Activated CD4-positive, alpha-beta T cell treated with anti-CD3 and anti-CD28 coated beads, Interleukin-2, amount 10 ng/mL, durations not matched to agents 24 days and 14 days (primary cell): Measurements from ENCODE around the gene CELF5. TPM values are rescaled to one million over a fixed set of nuclear protein-coding genes. Genes with fewer than 3 reads are reported as not detected.

Experiments
- DNase-seq: peaks from one replicate; pipeline ENCODE4 v3.0.0; 2022
- H3K27ac Mint-ChIP-seq: one replicate; pipeline ENCODE4 v1.8.0; 2022; ENCODE audit warnings: mild to moderate bottlenecking, mixed read lengths
- H3K27me3 Mint-ChIP-seq: one replicate; pipeline ENCODE4 v1.8.0; 2022; ENCODE audit warnings: mixed read lengths
- H3K36me3 Mint-ChIP-seq: one replicate; pipeline ENCODE4 v1.8.0; 2022; ENCODE audit warnings: low read depth, mild to moderate bottlenecking, mixed read lengths
- H3K4me1 Mint-ChIP-seq: one replicate; pipeline ENCODE4 v1.8.0; 2021; ENCODE audit warnings: mixed read lengths
- H3K4me3 Mint-ChIP-seq: one replicate; pipeline ENCODE4 v1.8.0; 2022; ENCODE audit warnings: mild to moderate bottlenecking, moderate library complexity, mixed read lengths
- H3K9me3 Mint-ChIP-seq: one replicate; pipeline ENCODE4 v1.8.0; 2021; ENCODE audit warnings: mixed read lengths
- intact Hi-C: fragments of 100-400 bp; cut with micrococcal nuclease; formaldehyde crosslinking; loops from one replicate; pipeline ENCODE4 v1.15.1; 2023
- total RNA-seq: library from RNA; stranded (reverse); gene quantifications from 2 replicates; pipeline ENCODE4 v1.2.3, GENCODE V29; 2022

CELF5 gene
- 0.12 and 0.19 TPM in 2 replicates for total RNA-seq

GRCh38 chr19:3224346-3225168 lies at the start of gene CELF5:
Gene CELF5 (plus strand): TSS chr19:3224661. CDS start chr19:3224740, 79 bp downstream.
- Mint-ChIP-seq H3K4me1 (no peaks in the 10 kb centered on the region), H3K4me3 (peak within 1 kb of the TSS; percentile 19), H3K9me3 (no peaks in the 10 kb centered on the region), H3K27me3 (peaks cover 31% of the 10 kb centered on the region), H3K36me3 (no peaks in the 10 kb centered on the region), H3K27ac (no peak within 1 kb of the TSS)
- intact Hi-C loops: no loop called here
- DNase-seq: peak; percentile 85

GRCh38 chr19:3175781-3176714 lies 48.4 kb upstream of the CELF5 start:
- peak overlapping the region; percentile 92 for H3K27ac Mint-ChIP-seq
- peak; percentile 69 for DNase-seq
- peak overlapping the region; percentile 90 for H3K4me3 Mint-ChIP-seq
- H3K36me3 Mint-ChIP-seq: peaks cover 30% of the 10 kb centered on the region
- H3K9me3 Mint-ChIP-seq: no peaks in the 10 kb centered on the region
- peaks cover 29% of the 10 kb centered on the region for H3K4me1 Mint-ChIP-seq
- intact Hi-C loops: no loop called here
- no peaks in the 10 kb centered on the region for H3K27me3 Mint-ChIP-seq

- Mint-ChIP-seq H3K9me3 (no peaks in the 10 kb centered on the region), H3K27ac (peak overlapping the region; percentile 92), H3K36me3 (peaks cover 31% of the 10 kb centered on the region), H3K4me1 (peaks cover 24% of the 10 kb centered on the region), H3K27me3 (no peaks in the 10 kb centered on the region), H3K4me3 (peak overlapping the region; percentile 90)
- intact Hi-C loops: no loop called here
- DNase-seq: peak; percentile 89
These were observed 47.6 kb upstream of the CELF5 start for GRCh38 chr19:3176715-3177501.

- Mint-ChIP-seq H3K36me3 (peaks cover 36% of the 10 kb centered on the region), H3K27ac (peak within 1 kb of the TSS; percentile 97), H3K27me3 (no peaks in the 10 kb centered on the region), H3K4me1 (peaks cover 26% of the 10 kb centered on the region), H3K9me3 (no peaks in the 10 kb centered on the region), H3K4me3 (peak within 1 kb of the TSS; percentile 100)
- intact Hi-C loops: loop anchor here (2.0 kb wide), 2 partner anchors 24 to 142 kb away; no protein-coding TSS in a partner anchor
- peak; percentile 91 for DNase-seq
These were observed 46.0 kb upstream of the CELF5 start, which contains the start of gene S1PR4 for GRCh38 chr19:3178377-3178972. Gene S1PR4 (plus strand): TSS chr19:3178769. CDS start chr19:3178793, 24 bp downstream.

- H3K36me3 Mint-ChIP-seq: peaks cover 41% of the 10 kb centered on the region
- H3K27ac Mint-ChIP-seq: peak overlapping the region; percentile 97
- no peaks in the 10 kb centered on the region for H3K9me3 Mint-ChIP-seq
- H3K4me1 Mint-ChIP-seq: peaks cover 32% of the 10 kb centered on the region
- no peak for DNase-seq
- H3K4me3 Mint-ChIP-seq: peak overlapping the region; percentile 100
- H3K27me3 Mint-ChIP-seq: no peaks in the 10 kb centered on the region
- intact Hi-C loops: loop anchor here (2.0 kb wide), 2 partner anchors 24 to 142 kb away; no protein-coding TSS in a partner anchor
These were observed 45.3 kb upstream of the CELF5 start for GRCh38 chr19:3178973-3179738.

GRCh38 chr19:3179739-3180293 lies 44.6 kb upstream of the CELF5 start:
- Mint-ChIP-seq H3K4me1 (peaks cover 39% of the 10 kb centered on the region), H3K36me3 (peaks cover 46% of the 10 kb centered on the region), H3K9me3 (no peaks in the 10 kb centered on the region), H3K4me3 (peak overlapping the region; percentile 100), H3K27me3 (no peaks in the 10 kb centered on the region), H3K27ac (peak overlapping the region; percentile 97)
- intact Hi-C loops: loop anchor here (1.0 to 10.0 kb wide), 5 partner anchors 25 to 255 kb away; no protein-coding TSS in a partner anchor
- peak; percentile 79 for DNase-seq

GRCh38 chr19:3183721-3184641 lies 40.5 kb upstream of the CELF5 start:
- Mint-ChIP-seq H3K27ac (peak overlapping the region; percentile 72), H3K4me3 (peak overlapping the region; percentile 96), H3K9me3 (no peaks in the 10 kb centered on the region), H3K27me3 (no peaks in the 10 kb centered on the region), H3K36me3 (peaks cover 54% of the 10 kb centered on the region), H3K4me1 (peaks cover 46% of the 10 kb centered on the region)
- intact Hi-C loops: loop anchor here (10.0 kb wide), 2 partner anchors 229 to 251 kb away; no protein-coding TSS in a partner anchor
- peak; percentile 67 for DNase-seq

GRCh38 chr19:3184847-3185460 lies 39.5 kb upstream of the CELF5 start:
- no peaks in the 10 kb centered on the region for H3K27me3 Mint-ChIP-seq
- intact Hi-C loops: loop anchor here (1.0 to 10.0 kb wide), 4 partner anchors 123 to 250 kb away; partner anchors contain the start of gene TLE5
- H3K36me3 Mint-ChIP-seq: peaks cover 50% of the 10 kb centered on the region
- H3K4me1 Mint-ChIP-seq: peaks cover 46% of the 10 kb centered on the region
- DNase-seq: no peak
- peak overlapping the region; percentile 91 for H3K27ac Mint-ChIP-seq
- peak overlapping the region; percentile 96 for H3K4me3 Mint-ChIP-seq
- H3K9me3 Mint-ChIP-seq: no peaks in the 10 kb centered on the region

GRCh38 chr19:3185461-3186159 lies 38.9 kb upstream of the CELF5 start, which contains the start of gene NCLN:
Gene NCLN (plus strand): TSS chr19:3185930. CDS start chr19:3186031, 101 bp downstream.
- peaks cover 43% of the 10 kb centered on the region for H3K36me3 Mint-ChIP-seq
- H3K4me3 Mint-ChIP-seq: peak within 1 kb of the TSS; percentile 96
- peak within 1 kb of the TSS; percentile 91 for H3K27ac Mint-ChIP-seq
- peak; percentile 98 for DNase-seq
- no peaks in the 10 kb centered on the region for H3K27me3 Mint-ChIP-seq
- H3K9me3 Mint-ChIP-seq: no peaks in the 10 kb centered on the region
- H3K4me1 Mint-ChIP-seq: peaks cover 43% of the 10 kb centered on the region
- intact Hi-C loops: loop anchor here (1.0 to 10.0 kb wide), 4 partner anchors 123 to 249 kb away; partner anchors contain the start of gene TLE5

- intact Hi-C loops: loop anchor here (5.0 to 10.0 kb wide), 3 partner anchors 124 to 249 kb away; partner anchors contain the start of gene TLE5
- Mint-ChIP-seq H3K9me3 (no peaks in the 10 kb centered on the region), H3K27ac (peak overlapping the region; percentile 90), H3K27me3 (no peaks in the 10 kb centered on the region), H3K4me1 (peaks cover 42% of the 10 kb centered on the region), H3K4me3 (peak overlapping the region; percentile 96), H3K36me3 (peaks cover 41% of the 10 kb centered on the region)
- DNase-seq: peak; percentile 76
These were observed 38.2 kb upstream of the CELF5 start for GRCh38 chr19:3186160-3186688.
